Kidney epithelial cell (primary cell): Measurements from ENCODE around the gene PRAMEF17. TPM values are rescaled to one million over a fixed set of nuclear protein-coding genes. Genes with fewer than 3 reads are reported as not detected.
"Not testable (repeated sequence)": the region's sequence is repeated elsewhere in the genome, so short reads cannot be mapped to it uniquely, and the experiment has no call there.

Source experiments
- DNase-seq: peaks from one replicate; pipeline ENCODE4 v3.0.0-alpha.2; 2010; ENCODE audit warnings: low read depth
- H3K27me3 ChIP-seq: 2 replicates; pipeline ENCODE4 v1.6.0; 2011; ENCODE audit warnings: low read length; ENCODE audit not compliant: control insufficient read depth, insufficient read depth
- H3K36me3 ChIP-seq: 2 replicates; pipeline ENCODE4 v1.5.1; 2011; ENCODE audit warnings: low read length; ENCODE audit not compliant: control insufficient read depth, insufficient read depth
- H3K4me3 ChIP-seq: 2 replicates; pipeline ENCODE4 v1.5.1; 2011; ENCODE audit warnings: low read depth, mild to moderate bottlenecking, control low read depth, low read length
- total RNA-seq: library from RNA; depleted of rRNA; stranded (reverse); fragments of >200 nt; gene quantifications from 2 replicates; pipeline ENCODE4 v1.2.3, GENCODE V29; 2015
- TF ChIP-seq, protein P1 (sequence below): IDR thresholded peaks from 2 replicates; pipeline ENCODE4 v1.5.1; 2011; ENCODE audit warnings: mild to moderate bottlenecking, moderate library complexity, low read length, control low read depth, inconsistent platforms; ENCODE audit not compliant: insufficient read depth, poor library complexity, severe bottlenecking

The PRAMEF17 gene, protein sequence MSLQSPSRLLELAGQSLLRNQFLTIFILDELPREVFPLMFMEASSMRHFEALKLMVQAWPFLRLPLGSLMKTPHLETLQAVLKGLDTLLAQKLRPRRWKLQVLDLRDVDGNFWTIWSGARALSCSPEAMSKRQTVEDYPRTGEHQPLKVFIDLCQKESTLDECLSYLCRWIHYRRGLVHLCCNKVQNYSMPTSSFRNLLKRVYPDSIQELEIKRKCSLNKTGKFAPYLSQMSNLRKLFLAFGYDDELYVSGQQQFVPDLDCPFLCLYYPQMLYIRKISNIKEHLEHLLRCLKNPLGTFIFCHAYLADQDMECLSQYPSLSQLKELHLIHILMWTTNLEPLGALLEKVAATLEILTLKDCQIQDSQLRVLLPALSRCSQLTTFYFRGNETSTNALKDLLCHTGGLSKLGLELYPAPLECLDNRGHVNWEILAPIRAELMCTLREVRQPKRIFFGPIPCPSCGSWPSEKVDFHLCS
- not detected in 2 replicates for total RNA-seq

DNA sequence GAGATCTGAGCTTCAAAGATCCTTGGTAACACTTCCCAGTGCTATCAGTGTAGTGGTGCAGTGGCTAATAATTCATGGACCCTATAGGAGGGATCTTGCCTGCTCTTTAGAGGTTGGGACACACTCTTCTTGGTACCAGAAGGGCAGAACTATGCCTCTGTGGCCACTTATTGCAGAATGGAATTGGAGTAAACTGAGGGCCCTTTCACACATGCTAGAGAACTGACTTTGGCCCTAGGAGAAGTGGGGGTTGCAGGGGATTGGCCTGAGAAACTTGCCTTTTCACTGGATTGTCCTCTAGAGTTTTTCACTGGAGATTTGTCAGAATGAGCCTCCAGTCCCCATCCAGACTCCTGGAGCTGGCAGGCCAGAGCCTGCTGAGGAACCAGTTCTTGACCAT is at the start of gene PRAMEF17:
Gene PRAMEF17 (plus strand): TSS at position 301 of the 400 bp plus-strand sequence. CDS start 26 bp downstream, at position 327.
- not testable (repeated sequence) for H3K36me3 ChIP-seq, DNase-seq, H3K4me3 ChIP-seq, H3K27me3 ChIP-seq

DNA sequence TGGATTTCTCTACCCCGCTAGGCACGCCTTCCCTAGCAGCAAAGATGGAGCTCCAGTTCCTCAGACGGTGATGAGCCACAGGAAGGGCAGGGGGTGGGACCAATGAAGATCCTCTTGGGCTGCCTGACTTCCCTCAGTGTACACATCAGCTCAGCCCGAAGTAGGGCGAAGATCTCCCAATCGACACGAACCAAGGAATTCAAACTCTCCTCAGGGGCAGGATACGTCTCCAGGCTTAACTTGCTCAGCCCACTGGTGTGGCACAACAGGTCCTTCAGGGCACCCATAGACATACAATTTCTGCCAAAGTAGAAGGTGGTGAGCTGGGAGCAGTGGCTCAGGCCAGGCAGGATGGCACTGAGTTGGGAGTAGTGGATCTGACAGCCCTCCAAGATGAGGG is 46.9 kb upstream of the PRAMEF17 start:
- not testable (repeated sequence) for H3K36me3 ChIP-seq, DNase-seq, H3K4me3 ChIP-seq, H3K27me3 ChIP-seq

DNA sequence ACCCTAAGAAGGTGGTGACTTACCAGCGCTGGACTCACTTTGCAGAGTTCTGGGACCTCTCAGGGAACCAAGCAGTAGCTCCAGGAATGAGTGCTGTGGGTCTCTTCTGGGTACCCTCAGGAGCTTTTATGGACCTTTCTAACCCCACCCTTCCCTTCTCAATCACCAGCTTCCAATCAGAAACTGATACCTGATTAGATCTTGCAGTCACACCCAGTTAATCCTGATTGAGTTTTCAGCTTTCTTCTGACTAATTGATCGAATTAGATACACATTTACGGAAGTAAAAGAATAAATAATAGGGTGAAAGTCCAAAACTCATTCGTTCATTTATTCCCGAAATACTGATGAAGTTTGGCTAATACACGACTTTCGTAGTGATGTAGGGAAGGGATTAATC is 42.4 kb upstream of the PRAMEF17 start, which contains the start of gene PRAMEF14:
Gene PRAMEF14 (minus strand): TSS at position 101 of the 400 bp plus-strand sequence. CDS start 1,820 bp downstream, outside the sequence.
- H3K4me3 ChIP-seq, H3K36me3 ChIP-seq, DNase-seq, H3K27me3 ChIP-seq: not testable (repeated sequence)

DNA sequence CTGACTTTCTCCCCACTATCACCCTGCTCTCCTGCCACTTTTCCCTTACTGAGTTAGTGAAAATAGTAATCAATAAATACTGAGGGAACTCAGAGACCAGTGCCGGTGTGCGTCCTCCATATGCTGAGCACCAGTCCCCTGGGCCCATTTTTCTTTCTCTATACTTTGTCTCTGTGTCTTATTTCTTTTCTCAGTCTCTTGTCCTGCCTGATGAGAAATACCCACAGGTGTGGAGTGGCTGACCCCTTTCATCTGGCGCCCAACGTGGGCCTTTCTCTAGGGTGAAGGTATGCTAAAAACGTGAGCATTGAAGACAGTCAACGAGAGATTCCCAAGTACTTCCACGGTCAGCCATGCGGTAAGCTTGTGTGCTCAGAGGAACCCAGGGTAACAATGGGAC is 36.0 kb upstream of the PRAMEF17 start:
- H3K36me3 ChIP-seq, H3K27me3 ChIP-seq: not testable (repeated sequence)

DNA sequence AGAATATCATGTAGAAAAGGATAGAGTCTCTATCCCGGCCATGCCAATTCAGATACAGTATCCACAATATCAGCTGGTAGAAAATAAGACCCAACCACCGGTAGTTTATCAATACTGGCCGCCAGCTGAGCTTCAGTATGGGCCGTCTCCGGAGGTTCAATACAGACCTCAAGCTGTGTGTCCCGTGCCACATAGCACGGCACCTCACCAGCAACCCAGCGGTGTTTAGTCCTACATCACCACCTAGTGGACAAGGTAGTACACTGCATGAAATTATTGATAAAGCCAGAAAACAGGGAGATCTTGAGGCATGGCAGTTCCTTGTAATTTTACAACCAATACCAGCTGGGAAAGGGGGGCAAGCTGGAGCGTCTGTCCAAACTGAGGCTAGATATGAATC is 35.0 kb upstream of the PRAMEF17 start:
- not testable (repeated sequence) for H3K27me3 ChIP-seq, H3K4me3 ChIP-seq, DNase-seq, H3K36me3 ChIP-seq

More for the DNA sequence above, 36.0 kb upstream of the PRAMEF17 start:
- H3K4me3 ChIP-seq, DNase-seq: not testable (repeated sequence)

DNA sequence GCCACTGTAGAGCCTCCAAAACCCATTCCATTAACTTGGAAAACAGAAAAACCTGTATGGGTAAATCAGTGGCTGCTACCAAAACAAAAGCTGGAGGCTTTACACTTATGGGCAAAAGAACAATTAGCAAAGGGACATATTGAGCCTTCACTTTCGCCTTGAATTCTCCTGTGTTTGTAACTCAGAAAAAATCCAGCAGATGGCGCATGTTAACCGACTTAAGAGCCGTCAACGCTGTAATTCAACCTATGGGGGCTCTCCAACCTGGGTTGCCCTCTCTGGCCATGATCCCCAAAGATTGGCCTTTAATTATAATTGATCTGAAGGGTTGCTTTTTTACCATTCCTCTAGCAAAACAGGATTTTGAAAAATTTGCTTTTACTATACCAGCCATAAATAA is 32.7 kb upstream of the PRAMEF17 start:
- not testable (repeated sequence) for H3K27me3 ChIP-seq, H3K36me3 ChIP-seq, H3K4me3 ChIP-seq
- DNase-seq = peak; percentile 0
- TF ChIP-seq, protein P1, sequence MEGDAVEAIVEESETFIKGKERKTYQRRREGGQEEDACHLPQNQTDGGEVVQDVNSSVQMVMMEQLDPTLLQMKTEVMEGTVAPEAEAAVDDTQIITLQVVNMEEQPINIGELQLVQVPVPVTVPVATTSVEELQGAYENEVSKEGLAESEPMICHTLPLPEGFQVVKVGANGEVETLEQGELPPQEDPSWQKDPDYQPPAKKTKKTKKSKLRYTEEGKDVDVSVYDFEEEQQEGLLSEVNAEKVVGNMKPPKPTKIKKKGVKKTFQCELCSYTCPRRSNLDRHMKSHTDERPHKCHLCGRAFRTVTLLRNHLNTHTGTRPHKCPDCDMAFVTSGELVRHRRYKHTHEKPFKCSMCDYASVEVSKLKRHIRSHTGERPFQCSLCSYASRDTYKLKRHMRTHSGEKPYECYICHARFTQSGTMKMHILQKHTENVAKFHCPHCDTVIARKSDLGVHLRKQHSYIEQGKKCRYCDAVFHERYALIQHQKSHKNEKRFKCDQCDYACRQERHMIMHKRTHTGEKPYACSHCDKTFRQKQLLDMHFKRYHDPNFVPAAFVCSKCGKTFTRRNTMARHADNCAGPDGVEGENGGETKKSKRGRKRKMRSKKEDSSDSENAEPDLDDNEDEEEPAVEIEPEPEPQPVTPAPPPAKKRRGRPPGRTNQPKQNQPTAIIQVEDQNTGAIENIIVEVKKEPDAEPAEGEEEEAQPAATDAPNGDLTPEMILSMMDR = peak; percentile 25

DNA sequence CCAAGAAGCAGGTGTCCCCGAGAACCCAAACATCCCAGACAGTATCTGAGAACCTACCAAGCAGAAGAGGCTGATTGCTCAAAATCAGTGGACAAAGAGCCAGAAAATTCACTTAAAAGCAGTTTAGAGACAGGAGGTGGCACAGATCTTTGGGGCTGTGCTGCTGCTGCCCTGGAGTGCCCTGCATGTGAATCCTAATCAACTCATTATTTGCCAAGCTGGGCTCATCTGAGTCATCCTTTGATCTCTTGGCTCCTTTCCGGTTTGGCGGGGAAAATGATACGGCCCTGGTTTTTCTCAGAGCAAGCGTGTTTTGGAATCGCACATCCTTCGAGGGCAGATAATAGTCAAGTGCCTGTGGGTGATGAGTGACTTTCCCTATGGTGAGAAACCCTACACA is 27.1 kb upstream of the PRAMEF17 start:
- H3K36me3 ChIP-seq, H3K4me3 ChIP-seq, H3K27me3 ChIP-seq, DNase-seq: not testable (repeated sequence)

DNA sequence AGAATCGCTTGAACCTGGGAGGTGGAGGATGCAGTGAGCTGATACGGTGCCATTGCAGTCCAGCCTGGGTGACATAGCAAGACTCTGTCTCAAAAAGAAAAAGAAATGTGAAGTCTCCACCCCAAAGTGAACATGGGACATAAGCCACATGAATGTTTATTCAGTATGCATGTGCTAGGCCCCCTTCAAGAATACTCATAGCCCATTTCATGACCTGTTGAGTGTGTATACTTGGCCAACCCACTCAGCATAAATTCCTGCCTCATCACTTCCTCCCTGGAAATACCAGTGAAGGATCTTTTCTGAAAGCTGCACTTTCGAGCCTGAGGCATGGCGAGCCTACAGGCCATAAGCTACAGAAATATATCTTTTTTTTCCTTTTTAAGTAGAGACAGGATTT is 24.5 kb upstream of the PRAMEF17 start:
- not testable (repeated sequence) for DNase-seq, H3K4me3 ChIP-seq, H3K36me3 ChIP-seq, H3K27me3 ChIP-seq

DNA sequence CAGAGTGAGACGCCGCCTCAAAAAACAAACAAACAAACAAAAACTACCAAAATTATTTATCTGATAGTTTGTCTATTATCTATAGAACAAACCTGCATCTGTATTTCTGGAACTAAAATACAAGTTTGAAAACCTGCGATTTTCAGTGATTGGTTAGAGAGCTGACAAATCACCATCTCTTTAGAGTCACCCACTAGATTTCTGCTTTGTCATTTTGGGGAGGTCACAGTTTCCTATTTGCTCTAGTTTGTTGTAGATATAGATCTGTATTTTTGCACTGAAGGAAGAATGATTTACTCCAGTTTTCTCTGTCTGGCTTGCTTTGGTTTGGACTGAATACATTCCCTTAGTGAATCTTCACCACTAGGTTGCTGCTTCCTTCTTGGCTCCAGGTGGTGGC is 22.9 kb upstream of the PRAMEF17 start:
- not testable (repeated sequence) for H3K4me3 ChIP-seq, DNase-seq, H3K27me3 ChIP-seq, H3K36me3 ChIP-seq

DNA sequence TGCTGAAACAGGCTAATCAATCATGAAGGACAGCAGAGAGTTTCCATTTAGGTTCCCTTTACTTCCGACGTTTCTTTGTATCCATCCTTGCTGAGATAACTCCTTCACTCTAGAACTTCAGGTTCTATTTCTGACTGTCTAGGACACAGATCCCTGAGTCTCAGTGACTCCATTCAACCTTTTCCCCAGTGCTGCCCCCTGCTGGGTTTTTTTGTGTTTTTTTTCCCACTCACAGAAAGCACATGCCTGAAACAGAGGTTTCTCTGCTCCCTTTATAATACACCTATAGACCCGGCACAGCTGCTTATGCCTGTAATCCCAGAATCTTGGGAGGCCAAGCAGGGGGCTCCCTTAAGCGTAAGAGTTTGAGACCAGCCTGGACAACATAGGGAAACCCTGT is 20.9 kb upstream of the PRAMEF17 start:
- H3K27me3 ChIP-seq, H3K36me3 ChIP-seq, DNase-seq, H3K4me3 ChIP-seq: not testable (repeated sequence)

DNA sequence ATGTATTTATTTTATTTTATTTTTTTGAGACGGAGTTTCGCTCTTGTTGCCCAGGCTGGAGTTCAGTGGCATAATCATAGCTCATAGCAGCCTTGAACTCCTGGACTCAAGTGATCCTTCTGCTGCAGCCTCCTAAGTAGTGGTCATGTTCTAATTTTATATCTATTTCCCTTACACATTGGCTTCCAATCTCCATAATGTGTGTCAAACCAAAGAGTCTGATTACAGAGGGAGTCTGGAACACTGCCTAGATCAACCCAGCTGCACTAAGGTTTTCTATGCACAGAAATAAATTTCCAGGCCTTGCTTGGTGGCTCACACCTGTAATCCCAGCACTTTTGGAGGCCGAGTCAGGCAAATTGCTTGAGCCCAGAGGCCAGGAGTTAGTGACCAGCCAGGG is 10.4 kb upstream of the PRAMEF17 start:
- not testable (repeated sequence) for H3K36me3 ChIP-seq, H3K4me3 ChIP-seq, DNase-seq, H3K27me3 ChIP-seq

DNA sequence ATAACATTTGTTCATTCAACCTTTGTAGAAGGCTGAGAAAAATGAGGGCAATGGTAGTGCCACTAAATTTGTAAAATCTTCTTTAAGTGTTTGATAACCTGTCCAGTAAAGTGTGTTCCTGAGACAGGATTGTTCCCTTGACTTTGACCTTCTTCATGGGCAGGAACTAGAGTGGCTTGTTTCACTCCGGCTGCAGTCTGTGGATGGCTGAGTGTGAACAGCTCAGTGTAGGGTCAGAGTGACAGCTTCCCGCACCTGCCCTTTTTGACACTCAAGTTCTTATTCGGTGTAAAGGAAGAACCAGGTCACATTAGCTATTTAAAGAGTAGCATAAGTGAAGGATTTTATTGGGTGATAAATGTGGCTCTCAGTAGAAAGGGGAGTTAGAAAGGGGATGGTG is 9.1 kb upstream of the PRAMEF17 start:
- H3K36me3 ChIP-seq, DNase-seq, H3K4me3 ChIP-seq, H3K27me3 ChIP-seq: not testable (repeated sequence)

DNA sequence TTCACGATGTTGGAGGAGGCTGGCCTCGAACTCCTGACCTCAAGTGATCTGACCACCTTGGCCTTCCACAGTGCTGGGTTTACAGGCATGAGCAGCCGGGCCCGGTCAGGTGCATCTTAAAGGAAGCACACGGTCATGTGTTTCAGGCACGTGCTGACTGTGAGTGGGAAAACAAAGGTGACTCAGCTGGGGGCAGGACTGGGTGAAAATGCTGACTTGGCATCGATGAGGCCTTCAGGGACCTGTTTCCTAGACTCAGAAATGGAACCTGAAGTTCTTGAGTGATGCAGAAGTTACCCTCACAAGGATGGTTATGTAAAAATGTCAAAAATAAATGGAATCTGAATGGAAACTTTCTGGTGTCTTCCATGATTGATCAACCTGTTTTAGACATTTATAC is 3.6 kb downstream of the PRAMEF17 start:
- not testable (repeated sequence) for DNase-seq, H3K4me3 ChIP-seq, H3K27me3 ChIP-seq, H3K36me3 ChIP-seq

DNA sequence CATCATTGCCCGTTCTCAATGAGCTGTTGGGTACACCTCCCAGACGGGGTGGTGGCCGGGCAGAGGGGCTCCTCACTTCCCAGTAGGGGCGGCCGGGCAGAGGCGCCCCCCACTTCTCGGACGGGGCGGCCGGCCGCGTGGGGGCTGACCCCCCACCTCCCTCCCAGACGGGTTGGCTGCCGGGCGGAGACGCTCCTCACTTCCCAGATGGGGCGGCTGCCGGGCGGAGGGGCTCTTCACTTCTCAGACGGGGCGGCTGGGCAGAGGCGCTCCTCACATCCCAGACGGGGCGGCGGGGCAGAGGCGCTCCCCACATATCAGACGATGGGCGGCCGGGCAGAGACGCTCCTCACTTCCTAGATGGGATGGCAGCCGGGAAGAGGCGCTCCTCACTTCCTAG is 5.3 kb downstream of the PRAMEF17 start:
- DNase-seq, H3K27me3 ChIP-seq, H3K36me3 ChIP-seq, H3K4me3 ChIP-seq: not testable (repeated sequence)
